ENCODE results near the gene PRLHR. TPM values are rescaled to one million over a fixed set of nuclear protein-coding genes. Genes with fewer than 3 reads are reported as not detected.
"Not testable (repeated sequence)": the region's sequence is repeated elsewhere in the genome, so short reads cannot be mapped to it uniquely, and the experiment has no call there.

PRLHR gene
- total RNA-seq, 3 donors from 2014 or later: not detected

DNA sequence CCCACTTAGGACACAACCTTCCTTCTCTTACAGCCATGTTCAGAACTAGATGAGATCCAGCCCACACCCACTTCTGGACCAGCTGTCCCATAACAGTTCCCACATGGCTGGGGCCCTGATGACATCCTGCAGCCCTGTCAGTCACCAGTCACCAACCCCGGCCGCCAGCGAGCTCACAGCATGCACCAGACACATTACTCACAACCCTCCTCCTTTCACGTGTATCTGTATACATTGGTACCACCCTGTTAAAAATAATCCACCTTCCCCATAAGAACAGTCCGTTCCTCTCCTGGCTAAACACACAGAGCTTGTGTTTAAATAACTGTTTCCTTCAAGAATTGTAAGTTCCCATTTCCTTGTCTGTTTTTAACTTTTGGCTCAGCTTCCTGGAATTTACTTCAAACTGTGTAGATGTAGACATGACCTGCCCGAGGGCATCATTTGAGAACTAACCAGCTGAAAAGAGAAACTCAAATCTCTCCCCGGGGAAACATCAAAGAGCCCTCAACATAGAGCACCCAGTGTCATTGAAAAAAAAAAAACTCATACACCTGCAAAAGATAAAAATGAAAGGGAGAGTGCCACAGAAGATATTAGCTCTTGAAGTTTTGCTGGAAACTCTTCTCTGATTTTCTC, 26.0 kb upstream of the PRLHR start:
- H3K9me3 ChIP-seq: no peaks in the 10 kb centered on the region
- no peak overlapping the region for H3K27ac ChIP-seq
- TF ChIP-seq POLR2A (IDR thresholded peaks at IDR 0.05) (no peak), POLR2AphosphoS5 (IDR thresholded peaks at IDR 0.05) (no peak)
- TF ChIP-seq, protein P1, sequence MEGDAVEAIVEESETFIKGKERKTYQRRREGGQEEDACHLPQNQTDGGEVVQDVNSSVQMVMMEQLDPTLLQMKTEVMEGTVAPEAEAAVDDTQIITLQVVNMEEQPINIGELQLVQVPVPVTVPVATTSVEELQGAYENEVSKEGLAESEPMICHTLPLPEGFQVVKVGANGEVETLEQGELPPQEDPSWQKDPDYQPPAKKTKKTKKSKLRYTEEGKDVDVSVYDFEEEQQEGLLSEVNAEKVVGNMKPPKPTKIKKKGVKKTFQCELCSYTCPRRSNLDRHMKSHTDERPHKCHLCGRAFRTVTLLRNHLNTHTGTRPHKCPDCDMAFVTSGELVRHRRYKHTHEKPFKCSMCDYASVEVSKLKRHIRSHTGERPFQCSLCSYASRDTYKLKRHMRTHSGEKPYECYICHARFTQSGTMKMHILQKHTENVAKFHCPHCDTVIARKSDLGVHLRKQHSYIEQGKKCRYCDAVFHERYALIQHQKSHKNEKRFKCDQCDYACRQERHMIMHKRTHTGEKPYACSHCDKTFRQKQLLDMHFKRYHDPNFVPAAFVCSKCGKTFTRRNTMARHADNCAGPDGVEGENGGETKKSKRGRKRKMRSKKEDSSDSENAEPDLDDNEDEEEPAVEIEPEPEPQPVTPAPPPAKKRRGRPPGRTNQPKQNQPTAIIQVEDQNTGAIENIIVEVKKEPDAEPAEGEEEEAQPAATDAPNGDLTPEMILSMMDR (IDR thresholded peaks at IDR 0.05): no peak
- H3K36me3 ChIP-seq: no peaks in the 10 kb centered on the region
- no peak overlapping the region for H3K4me3 ChIP-seq
- H3K27me3 ChIP-seq: no peaks in the 10 kb centered on the region
- H3K4me1 ChIP-seq: no peaks in the 10 kb centered on the region
- intact Hi-C loops (cut with DNase I; ENCODE audit: low total_unique reads): no loop called here
- no peak for DNase-seq (ENCODE audit: low spot score in 2 of 2)

DNA sequence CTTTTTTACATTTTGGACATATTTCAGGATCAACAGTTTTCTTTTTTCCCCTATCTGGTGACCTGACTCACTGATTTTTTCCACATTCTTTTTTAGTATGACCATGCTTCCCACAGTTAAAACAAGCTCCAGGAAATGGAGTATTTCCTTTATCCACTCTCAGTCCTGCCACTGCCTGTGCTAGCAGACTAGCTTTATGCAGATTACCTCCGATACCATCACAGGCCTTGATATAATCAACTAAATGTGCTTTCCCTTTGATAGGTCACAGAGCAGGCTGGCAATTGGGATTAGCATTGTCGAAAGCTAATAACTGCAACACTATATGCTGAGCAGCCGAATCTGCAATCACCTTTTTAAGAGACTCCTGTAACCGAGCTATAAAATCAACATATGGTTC, 18.4 kb upstream of the PRLHR start:
- H3K27ac ChIP-seq; DNase-seq (ENCODE audit: low spot score in 2 of 2); H3K9me3 ChIP-seq; H3K4me1 ChIP-seq; H3K36me3 ChIP-seq; intact Hi-C loops (cut with DNase I; ENCODE audit: low total_unique reads); H3K27me3 ChIP-seq; H3K4me3 ChIP-seq: not testable (repeated sequence)

DNA sequence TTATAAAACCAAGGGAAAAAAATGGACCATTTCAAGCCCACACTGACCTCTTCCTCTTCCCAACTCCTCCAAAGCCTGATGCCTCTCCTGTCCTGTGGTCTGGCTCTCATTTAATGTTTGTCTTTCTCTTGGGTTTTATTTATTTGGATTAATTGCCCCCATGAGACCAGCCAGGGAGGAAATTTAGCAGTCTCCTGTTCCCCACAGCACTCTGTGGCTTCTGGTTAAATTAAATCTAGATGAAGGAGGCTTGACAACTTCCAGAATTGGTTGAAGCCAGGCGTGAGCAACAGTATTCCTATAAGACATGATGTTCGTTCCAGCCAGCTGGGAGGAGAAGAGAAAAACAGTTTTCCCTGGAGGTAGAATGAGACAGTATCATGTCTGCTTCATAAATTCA, 15.1 kb upstream of the PRLHR start:
- DNase-seq (ENCODE audit: low spot score in 2 of 2): no peak
- Histone ChIP-seq H3K9me3 (peaks cover 13 to 19% of the 10 kb centered on the region in 2 donors), H3K36me3 (no peaks in the 10 kb centered on the region), H3K4me3 (no peak overlapping the region), H3K27ac (no peak overlapping the region), H3K27me3 (no peaks in the 10 kb centered on the region), H3K4me1 (no peaks in the 10 kb centered on the region)
- intact Hi-C loops (cut with DNase I; ENCODE audit: low total_unique reads): no loop called here
- TF ChIP-seq, protein P1 (IDR thresholded peaks at IDR 0.05): no peak
- no peak for TF ChIP-seq POLR2A (IDR thresholded peaks at IDR 0.05)
- no peak for TF ChIP-seq POLR2AphosphoS5 (IDR thresholded peaks at IDR 0.05)

DNA sequence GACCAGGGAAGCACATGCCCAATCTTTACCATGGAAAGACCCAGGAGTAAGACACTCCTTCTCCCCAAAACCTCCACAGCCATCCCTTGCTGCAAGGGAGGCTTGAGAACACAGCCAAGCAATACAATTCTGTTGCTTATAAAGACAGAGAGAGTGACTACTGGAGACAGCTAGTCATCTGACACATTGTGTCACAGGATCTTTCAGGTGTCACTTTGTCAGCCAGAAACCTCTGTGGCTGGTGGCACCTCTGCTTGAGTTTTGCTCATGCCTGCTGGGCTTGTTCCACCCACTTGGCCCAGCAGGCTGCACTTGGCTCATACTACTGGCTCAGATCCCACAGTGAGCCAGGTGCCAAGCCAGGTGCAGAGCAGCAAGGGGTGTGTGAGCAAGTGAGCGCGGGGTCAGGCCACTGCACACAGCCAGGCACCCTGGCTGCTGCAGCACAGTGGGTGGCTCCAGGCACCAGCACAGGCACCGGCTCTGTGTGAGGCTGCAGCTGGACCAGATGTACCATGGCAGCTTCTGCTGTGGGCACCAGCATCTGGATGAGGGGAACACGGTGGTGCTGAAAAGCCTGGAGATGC, 12.4 kb upstream of the PRLHR start:
- H3K27ac ChIP-seq: no peak overlapping the region
- intact Hi-C loops (cut with DNase I; ENCODE audit: low total_unique reads): no loop called here
- no peak for TF ChIP-seq POLR2A (IDR thresholded peaks at IDR 0.05)
- TF ChIP-seq POLR2AphosphoS5 (IDR thresholded peaks at IDR 0.05): no peak
- TF ChIP-seq, protein P1 (IDR thresholded peaks at IDR 0.05): no peak
- H3K27me3 ChIP-seq: peaks cover 0 to 2% of the 10 kb centered on the region in 2 donors
- no peaks in the 10 kb centered on the region for H3K36me3 ChIP-seq
- H3K4me1 ChIP-seq: no peaks in the 10 kb centered on the region
- H3K4me3 ChIP-seq: no peak overlapping the region
- DNase-seq (ENCODE audit: low spot score in 2 of 2): no peak
- peaks cover 13 to 19% of the 10 kb centered on the region in 2 donors for H3K9me3 ChIP-seq

DNA sequence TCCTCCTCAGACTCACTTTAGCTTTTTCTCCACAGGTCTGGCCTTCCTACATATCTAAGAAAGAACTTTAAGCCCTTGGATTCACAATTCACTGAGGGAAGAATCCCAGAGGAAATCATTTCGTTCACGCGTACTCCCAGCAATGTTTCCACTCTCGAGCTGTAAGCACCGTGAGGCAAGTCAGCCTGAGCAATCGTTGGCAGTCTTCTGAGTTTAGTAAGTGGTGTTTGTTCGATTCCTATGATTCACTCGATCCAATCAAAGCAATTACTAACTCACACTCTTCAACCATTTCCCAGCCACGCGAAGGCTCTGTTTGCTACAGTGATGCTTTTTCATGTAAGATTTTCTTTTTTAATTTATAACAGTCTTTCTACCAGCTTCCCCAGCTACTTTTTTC, 10.2 kb upstream of the PRLHR start:
- TF ChIP-seq, protein P1 (IDR thresholded peaks at IDR 0.05): no peak
- TF ChIP-seq POLR2A (IDR thresholded peaks at IDR 0.05) (no peak), POLR2AphosphoS5 (IDR thresholded peaks at IDR 0.05) (no peak)
- Histone ChIP-seq H3K27me3 (peaks cover 0 to 2% of the 10 kb centered on the region in 2 donors), H3K9me3 (peaks cover 13 to 19% of the 10 kb centered on the region in 2 donors), H3K27ac (no peak overlapping the region), H3K4me1 (no peaks in the 10 kb centered on the region), H3K4me3 (no peak overlapping the region), H3K36me3 (no peaks in the 10 kb centered on the region)
- intact Hi-C loops (cut with DNase I; ENCODE audit: low total_unique reads): no loop called here
- DNase-seq (ENCODE audit: low spot score in 2 of 2): no peak

All from breast epithelium (tissue), 4 donors.